ENCODE results near the gene RFC2. TPM values are rescaled to one million over a fixed set of nuclear protein-coding genes. Genes with fewer than 3 reads are reported as not detected.

RFC2 gene
- 11.3 TPM for total RNA-seq

DNA sequence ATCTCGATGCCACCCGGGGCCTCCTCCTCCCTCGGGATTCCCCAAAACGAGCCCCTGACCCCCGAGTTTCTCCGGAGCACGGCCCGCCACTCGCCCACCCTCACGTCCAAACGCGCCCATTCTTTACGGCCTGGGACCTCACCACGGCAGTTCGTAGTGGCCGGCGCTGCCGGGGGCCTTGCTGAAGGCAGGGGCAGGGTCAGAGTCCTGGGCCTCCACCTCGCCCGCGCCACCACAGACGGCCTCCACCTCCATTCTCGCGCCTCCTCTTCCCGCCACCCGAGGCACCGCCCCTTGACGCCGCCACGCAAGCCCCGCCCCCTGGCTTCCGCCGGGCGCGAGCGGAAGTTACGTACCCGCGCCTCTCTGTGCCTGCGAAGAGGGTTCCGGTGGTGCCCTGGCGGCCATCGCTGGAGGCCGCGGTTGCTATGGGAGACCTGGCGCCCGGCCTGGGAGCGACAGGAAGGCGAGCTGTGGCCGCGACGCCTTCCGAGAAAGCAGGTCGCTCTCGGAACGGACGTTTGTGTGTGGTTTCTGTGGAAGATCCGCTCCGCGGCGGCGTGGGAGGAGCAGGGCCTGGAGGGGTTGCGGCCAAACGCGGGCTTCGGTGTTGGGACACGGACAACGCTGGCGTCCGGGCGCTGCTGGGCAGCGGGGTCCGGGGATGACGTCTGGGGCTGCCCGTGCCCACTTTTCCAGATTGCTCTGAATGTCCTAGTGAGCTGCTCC, at the start of gene RFC2:
RFC2 (minus strand) TSS at position 271 of the 729 bp plus-strand sequence; CDS start at position 255, 16 bp downstream.
- ATAC-seq: peak; percentile 98
- peak; percentile 99 for DNase-seq (ENCODE audit: low spot score)

DNA sequence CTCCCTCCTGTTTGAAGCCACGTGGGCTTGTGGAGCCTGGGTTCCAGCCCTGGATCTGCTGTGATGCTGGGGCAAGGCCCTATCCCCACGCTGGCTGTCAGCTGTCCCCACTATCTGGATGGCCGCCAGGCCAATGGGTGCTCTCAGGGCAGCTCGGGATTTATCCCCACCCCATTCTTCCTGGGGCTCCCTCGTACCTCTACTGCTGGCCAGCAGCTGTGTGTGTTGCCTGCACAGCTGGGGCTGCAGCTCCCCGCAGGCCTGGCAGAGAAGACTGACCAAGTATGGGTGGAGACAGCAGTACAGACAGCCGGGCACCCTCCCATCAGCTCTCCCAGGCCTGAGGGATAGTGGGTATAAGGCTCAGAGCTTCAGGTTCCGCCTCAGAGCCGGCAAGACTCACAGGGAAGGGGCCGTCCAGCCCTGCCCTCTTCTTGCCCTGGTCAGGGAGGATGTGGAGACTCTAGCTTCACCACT, 48.6 kb upstream of the RFC2 start:
- no peak for DNase-seq (ENCODE audit: low spot score)
- no peak for ATAC-seq

DNA sequence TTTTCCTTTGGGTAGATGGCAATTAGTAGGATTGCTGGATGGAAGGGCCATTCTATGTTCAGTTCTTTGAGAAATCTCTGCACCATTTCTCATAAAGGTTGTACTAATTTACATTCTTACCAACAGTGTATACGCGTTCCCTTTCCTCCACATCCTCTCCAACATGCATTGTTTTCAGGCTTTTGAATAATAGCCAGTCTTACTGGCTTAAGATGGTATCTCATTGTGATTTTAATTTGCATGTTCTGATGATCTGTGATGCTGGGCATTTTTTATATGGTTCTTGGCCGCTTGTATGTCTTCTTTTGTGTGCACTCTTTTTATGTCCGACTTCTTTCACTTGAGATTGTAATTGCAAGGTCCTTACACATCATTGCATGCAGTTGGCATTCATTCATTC, 46.7 kb upstream of the RFC2 start:
- no peak for ATAC-seq
- DNase-seq (ENCODE audit: low spot score): no peak

DNA sequence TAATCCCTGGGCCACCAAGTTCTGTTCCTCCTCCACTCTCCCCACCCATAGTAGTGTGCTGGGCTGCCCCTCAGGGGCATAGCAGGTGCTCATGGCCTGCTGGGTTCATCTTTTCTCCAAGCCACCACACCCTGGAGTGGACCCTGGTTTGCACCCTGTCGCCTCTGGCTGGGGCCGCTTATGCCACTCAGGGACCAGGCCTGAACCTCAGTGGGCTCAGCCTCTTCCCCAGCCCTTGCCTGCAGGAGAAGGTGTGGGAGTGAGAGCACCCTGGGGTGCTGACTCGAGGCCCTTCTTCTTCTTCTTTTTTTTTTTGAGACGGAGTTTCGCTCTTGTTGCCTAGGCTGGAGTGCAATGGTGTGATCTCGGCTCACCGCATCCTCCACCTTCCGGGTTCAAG, 45.2 kb upstream of the RFC2 start:
- DNase-seq (ENCODE audit: low spot score) (no peak), ATAC-seq (no peak)

DNA sequence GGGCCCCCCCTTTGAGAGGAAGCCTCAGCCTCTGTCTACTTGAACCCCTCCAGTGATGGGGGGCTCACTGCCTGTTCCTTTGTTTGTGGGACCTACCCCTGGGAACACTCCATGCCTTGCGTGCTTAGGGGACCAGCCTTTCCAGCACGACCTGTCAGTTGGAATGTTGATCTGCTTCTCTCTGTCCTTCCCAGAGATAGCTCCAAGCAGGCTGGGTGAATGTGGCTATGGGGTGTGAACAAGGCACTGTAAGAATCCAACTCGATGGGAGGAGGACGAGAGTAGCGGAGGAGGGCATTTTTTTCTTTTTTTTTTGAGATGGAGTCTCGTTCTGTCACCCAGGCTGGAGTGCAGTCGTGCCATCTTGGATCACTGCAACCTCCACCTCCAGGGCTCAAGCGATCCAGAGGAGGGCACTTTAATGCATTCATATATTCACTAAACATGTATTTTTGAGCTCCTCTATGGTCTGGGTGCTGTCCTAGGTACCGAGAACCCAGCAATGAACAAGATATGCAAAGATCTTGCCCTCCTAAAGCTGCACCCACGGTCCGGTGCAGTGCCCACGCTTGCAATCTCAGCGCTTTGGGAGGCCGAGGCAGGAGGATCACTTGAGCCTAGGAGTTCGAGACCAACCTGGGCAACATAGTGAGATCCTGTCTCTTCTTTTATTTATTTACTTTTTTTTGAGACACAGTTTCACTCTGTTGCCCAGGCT, 43.5 kb upstream of the RFC2 start:
- ATAC-seq: no peak
- no peak for DNase-seq (ENCODE audit: low spot score)

DNA sequence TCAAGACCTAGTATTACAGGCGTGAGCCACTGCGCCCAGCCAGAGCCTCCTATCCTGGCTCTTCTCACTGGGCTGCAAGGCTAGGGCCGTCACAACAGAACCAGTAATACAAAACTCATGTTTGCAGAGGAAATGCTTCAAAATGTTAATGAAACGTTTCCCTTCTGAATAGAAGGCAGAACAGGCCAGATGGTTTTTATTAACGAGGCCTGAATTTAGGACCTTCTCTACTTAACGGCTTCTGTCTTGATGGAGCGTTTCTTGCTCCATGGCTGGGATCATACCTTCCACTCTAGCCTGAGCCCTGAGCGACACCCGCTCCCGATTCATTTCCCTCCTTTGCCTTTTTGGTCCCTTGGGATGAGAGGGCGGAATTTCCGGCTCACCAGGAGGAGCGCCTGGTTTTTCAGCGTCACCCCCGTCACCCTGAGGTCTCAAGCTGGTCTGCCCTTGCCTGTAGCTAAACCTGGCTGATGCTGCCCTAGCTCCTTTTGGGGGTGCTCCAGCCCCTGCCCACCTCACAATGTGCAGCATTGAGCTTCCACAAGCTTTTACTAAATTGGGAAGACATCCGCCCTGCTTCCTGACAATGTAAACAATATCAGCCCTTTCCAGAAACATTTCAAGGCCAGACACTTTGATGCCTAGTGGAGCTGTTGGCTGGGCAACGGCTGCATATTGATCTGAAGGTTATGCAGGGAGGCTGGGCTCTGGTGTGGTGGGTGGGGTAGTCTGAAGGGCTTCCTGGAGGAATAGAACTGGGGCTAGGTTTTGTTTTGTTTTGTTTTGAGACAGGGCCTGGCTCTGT, 40.2 kb upstream of the RFC2 start:
- ATAC-seq: peak; percentile 9
- DNase-seq (ENCODE audit: low spot score): no peak

DNA sequence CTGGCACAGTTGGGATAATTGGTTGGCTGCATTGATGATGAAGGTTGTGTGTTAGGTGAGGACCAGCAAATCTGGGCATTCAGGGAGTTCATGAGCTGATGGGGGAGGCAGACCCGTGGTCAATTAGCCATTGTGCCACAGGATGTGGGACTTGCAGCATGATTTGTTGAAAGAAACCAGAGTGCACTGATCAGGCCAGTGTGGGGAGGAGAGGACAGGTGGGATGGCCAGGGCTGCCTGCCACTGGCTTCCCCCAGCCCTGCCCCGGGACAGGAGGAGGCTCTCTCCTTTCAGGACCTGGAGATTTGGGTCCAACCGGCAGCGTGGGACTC, 39.3 kb upstream of the RFC2 start:
- DNase-seq (ENCODE audit: low spot score) (no peak), ATAC-seq (no peak)

DNA sequence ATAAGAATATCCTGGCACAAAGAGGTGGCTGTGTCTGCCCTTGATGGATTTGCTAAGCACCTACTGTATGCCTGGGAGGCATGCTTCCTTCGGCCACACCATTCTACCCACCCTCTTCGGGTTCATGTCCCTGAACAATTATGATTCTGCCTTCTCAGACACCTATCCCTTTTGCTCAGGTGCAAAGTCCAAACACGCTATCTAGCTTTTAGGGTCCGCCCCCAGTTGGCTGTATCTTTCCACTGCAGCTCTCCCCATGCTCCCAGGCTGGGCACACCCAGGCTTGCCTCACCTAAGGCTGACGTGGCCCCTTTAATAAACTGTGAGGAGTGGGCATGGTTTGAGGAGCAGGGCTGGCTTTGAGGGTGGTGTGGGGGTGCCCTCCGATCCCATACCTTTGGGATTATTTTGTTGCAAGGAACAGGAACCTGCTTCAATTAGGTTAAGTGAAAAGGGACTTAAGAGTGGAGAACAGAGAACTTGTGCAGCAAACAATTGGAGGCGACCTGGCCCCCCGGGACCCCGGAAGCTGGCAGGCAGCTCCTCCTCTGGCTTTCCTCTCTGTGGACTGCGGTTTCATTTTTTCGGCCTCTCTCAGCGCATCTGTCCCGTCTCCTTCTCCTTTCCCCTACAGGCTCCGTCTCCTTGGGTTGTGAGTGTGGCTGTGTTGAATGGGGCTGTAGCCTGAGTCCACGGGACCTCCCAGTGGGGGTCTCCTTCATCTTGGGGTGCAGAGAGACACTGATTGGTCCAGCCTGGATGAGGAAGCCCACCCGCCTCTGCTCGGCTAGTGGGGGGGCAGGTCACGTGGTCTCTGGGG, 38.8 kb upstream of the RFC2 start:
- DNase-seq (ENCODE audit: low spot score) (peak; percentile 63), ATAC-seq (peak; percentile 69)

DNA sequence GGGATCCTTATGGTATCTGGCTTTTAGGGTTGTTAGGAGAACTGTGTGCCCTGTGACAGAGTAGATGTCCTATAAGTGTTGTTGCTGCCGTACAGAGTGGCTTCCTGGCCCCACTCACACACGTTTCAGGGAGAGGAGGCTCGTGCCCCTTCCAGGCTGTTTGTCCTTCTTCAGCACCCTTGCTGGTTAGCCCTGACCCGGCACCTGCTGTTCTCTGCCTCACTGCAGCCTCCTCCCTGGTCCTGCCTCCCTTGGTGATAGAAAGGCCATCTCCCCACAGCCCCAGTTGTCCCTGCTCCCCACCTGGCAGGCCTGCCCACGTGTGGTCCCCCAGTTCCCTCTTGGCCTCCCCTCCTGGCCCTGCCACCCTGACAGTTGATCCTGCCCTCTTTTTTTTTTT, 37.3 kb upstream of the RFC2 start:
- ATAC-seq (no peak), DNase-seq (ENCODE audit: low spot score) (no peak)

DNA sequence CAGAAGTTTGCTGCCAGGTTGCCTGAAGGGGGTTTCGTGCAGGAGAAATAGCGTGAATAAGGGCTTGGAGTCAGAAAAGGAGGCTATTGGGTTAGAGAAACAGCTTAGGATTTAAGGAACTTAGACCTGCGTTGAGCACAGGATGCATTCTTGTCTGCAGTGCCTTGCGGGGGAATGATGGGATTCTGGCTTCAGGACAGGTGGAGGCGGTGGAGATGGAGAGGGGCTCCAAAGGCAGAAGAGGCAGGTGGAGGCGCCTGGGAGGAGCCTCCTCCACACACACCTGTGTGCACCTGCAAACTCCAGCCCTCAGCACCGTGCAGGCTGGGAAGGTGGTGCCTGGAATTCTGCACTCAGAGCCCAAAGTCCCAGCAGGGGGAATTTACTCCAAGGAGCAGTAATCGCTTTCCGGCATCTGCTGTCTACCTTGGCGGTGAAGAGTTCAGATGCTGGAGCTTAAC, 36.8 kb upstream of the RFC2 start:
- DNase-seq (ENCODE audit: low spot score) (no peak), ATAC-seq (no peak)

DNA sequence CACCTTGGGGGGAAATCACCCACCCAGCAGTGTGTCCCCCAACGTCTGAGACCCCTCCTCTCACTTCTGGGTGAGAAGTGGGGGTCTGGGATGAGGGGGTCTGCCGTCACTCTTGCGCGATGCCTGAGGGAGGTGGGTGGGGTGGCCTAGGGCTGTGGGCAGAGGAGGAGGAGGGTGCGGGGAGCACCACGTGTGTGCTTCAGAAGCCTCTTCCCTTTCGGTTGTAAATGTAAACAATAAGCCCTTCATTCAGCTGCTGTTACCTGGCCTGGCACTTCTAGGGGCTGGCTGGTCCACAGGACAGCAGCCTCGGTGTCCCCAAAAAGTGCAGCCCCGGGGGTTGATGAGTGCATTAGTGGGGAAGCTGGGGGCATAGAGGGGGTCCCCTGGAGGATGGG, 36.4 kb upstream of the RFC2 start:
- DNase-seq (ENCODE audit: low spot score) (no peak), ATAC-seq (no peak)

DNA sequence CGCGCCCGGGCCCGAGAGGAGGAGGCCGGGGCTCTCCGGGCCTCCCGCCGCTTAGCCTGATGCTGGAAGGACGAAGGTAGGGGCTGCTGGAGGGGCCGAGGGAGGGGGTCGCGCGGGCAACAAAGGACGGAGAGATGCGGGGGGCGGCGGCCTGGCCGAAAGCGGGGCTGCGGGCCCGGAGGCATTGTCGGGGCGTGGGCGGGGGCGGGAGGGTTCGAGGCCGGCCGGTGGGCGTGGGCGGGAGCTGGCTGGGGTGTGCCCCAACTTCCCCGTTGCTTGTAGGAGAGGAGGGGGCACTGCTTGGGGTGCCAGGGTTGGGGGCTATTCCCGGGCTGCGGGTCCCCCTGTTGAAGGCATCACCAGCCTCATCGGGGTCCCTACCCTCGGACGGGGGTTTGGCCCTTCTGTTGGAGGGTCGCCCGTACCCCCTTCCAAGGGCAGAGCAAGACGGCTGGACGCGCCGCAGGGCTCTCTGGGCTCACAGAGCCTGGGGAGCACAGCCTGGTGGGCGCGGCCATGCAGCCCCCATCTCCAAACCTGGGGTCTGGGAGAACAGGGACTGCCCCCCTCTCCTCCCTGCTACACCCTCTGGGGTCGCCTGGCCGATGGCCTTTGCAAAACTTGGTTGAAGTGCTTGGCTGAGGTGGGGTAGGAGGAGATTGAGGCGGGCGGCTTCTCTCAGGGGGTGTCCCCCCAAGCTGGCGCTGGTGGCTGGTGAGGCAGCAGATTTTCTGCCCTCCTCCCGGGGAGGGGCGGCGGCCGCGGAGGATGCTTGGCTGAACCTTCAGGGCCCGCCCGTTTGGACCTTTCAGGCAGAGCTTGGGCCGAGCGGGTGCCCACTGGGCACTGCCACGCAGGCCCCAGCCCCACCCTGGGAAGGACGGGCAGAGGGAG, 35.7 kb upstream of the RFC2 start:
- ATAC-seq: no peak
- no peak for DNase-seq (ENCODE audit: low spot score)

DNA sequence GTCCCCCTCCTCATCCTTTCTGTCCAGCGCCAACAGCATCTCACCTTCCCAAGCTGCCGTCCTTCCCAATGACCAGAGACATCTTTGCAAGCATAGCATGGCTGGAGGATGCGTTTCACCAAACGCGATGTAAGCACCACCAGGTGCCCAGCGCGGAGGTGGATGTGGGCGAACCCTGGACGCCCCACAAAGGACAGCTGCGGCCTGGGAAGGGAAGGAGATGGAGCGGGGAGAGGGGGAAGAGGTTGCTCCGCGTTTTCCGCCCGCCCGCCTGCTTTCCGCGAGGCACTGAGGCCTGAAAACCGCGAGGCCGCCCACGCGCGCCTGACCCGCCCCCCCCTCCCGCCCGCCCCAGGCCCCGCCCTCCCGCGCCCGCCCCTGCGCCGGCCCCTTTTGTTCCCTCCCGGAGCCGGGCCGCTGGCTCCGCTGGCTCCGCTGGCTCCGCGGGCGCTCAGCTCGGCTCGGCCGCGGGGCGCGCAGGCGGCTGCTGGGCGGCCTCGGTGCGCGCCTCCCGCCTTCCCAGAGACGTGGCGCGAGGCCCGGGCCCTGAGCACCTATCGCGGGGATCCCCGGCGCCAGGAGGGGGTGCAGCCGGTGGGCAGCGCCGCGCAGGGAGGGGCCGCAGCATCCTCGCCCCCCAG, 34.9 kb upstream of the RFC2 start, which contains the start of gene CLIP2:
CLIP2 (plus strand) TSS at position 390 of the 641 bp plus-strand sequence. CDS start 28,140 bp downstream, outside the sequence.
- DNase-seq (ENCODE audit: low spot score) (peak; percentile 80), ATAC-seq (peak; percentile 91)

DNA sequence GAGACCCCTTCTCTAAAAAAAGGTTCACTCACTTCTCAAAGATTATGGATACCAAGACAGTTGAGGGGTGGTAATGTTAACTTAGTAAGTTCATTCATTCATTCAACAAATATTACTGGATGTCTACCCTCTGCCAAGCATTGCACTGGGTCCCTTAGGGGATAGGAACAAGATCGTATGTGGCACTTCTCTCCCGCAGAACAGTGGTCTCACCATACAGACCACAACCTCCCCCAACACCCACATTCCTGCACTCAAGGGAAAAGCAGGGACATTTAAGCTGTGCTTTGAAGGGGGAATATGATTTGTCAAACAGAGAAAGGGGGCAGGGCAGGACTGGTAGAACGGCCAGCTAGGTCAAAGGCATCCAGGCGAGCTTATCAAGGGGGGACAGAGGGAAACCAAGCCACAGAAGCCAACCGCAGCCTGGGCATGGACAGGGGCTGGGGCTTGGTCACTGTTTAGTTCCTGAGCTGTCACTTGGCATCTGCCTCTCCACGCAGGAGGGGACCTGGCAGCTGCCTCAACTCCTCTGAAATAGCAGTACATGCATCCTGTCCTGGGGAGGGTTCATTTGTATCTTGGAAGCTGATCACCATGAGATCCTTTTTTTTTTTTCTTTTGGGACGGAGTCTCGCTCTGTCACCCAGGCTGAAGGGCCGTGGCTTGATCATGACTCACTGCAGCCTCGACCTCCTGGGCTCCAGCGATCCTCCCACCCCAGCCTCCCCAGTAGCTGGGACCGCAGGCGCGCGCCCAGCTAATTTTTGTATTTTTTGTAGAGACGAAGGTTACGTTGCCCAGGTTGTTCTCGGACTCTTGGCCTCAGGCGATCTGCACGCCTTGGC, 34.1 kb upstream of the RFC2 start:
- ATAC-seq (no peak), DNase-seq (ENCODE audit: low spot score) (no peak)

DNA sequence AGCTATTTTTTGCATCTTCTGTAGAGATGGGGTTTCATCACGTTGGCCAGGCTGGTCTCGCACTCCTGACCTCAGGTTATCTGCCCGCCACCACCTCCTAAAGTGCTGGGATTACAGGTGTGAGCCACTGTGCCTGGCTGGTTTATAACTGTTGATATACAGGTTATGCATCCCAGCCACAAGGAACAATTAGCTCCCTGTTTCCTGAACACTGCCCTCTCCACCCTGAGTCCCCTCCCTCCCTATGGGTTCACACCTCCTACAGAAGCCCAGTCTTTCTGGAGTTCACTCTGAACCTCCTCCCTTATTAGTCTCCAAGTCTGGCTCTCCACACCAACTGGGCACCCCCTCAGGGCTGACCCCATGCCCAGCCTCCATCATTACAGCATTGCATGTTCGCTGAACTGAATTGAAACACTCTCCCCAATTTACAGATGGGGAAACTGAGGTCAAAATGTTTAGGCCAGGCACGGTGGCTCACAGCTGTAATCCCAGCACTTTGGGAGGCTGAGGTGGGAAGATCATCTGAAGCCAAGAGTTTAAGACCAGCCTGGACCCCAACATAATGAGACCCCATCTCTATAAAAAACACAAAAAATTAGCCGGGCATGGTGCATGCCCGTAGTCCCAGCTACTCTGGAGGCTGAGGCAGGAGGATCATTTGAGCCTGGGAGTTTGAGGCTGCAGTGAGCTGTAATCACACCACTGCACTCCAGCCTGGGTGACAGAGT, 33.3 kb upstream of the RFC2 start:
- no peak for DNase-seq (ENCODE audit: low spot score)
- no peak for ATAC-seq

DNA sequence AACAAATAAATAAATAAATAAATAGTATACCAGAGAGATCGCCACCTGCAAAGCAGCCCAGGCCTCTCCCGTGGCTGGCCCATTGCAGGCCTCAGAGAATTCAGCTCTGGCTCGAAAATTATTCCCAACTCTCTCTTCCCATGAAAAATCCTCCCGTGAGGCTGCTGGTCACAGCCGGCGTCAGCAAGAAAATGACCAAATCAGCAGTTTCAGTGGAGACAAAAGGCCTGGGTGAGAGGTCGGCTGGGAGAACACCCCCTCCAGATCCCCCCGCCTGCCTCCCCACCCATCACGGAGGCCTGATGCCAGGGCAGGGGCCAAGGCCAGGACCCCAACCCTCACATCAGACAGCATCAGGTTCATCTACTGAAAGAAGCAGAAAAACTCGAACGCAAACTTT, 31.9 kb upstream of the RFC2 start:
- DNase-seq (ENCODE audit: low spot score) (no peak), ATAC-seq (no peak)

DNA sequence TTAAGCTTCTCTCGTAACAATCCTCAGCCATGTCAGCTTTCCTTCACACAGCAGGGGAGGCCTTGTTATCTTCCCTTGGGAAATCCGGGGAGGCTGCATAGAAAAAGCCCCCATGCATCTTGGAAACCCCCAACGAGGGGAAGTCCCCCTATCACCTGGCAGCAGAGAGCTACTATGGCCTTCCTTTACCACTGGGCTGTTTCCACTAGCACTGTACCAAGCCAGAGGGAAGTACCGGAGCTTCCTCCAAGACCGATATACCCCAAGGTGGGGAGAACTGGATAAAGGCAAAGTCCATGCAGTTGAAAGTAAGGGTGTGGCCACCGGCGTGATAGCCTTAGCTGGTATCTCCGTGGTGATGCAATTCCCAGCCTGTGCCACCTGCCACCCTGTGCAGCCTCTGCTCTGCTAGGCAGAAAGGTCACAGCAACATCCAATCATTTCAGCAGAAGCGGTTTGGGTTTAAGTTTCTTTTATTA, 30.6 kb upstream of the RFC2 start:
- ATAC-seq: peak; percentile 21
- no peak for DNase-seq (ENCODE audit: low spot score)

Data from left lobe of liver (tissue), 2 donors.